Eye (tissue), 1 donor: ENCODE results near the gene RAD51B.
A peak's percentile ranks its signal among the peaks of the same experiment; 100 is the strongest.

Source experiments
- DNase-seq: peaks from one replicate; pipeline ENCODE4 v3.0.0-alpha.2; 2015

The RAD51B gene

GRCh38 chr14:68260121-68260520 lies 440.5 kb downstream of the RAD51B start:
- DNase-seq = no peak

DNA sequence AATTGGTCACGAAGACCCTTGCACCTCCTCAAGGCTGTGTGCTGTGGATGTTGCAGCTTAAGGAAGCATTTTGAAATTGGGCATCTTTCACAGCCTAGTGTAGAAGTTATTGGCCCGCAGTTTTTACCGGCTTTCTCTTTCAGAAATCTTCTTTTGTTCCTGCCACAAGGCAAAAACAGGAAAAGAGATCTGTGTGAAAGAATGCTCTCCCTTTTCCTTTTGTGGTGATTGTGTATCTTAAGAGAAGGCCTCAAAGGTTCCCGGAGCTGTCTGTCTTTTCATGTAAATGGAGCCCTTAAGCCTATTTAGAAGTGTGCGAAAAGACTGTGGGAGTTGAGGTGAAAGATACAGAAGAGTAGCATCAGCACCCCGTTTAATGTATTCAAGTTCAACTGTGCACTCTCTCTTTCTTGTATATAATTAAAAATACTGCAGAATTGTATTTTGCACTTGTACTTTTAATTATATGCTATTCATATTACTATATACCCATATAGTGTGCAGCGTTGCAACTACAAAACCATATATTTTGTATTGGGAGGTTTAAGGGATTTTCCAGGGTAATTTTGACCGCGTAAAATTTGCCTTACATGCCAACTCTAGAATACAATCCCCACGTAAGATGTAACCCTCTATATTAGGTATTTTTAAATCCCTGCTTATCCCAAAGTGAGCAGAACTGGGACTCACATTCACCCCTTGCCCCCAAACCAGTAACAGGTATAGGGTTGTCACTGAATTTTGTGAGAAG lies 441.7 kb downstream of the RAD51B start:
- DNase-seq = no peak

DNA sequence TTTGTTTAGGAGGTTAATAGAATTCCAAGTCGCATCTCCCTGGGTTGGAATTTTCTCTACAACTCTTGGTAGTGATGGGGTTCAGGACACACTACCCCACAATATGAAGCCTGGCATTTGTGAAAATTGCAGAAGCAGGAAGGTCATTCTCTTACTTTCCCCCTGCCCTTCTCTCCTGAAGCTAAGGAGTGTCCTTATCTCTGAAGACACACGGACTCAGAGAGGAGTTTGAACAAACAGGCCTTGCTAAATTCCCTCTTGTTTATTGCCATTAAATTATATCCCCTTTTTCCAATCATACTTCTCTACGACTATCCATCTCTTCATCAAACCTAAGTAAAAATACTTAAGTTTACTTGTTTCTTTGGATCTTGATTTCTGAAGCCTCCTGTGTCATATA lies 443.0 kb downstream of the RAD51B start:
- DNase-seq = no peak

DNA sequence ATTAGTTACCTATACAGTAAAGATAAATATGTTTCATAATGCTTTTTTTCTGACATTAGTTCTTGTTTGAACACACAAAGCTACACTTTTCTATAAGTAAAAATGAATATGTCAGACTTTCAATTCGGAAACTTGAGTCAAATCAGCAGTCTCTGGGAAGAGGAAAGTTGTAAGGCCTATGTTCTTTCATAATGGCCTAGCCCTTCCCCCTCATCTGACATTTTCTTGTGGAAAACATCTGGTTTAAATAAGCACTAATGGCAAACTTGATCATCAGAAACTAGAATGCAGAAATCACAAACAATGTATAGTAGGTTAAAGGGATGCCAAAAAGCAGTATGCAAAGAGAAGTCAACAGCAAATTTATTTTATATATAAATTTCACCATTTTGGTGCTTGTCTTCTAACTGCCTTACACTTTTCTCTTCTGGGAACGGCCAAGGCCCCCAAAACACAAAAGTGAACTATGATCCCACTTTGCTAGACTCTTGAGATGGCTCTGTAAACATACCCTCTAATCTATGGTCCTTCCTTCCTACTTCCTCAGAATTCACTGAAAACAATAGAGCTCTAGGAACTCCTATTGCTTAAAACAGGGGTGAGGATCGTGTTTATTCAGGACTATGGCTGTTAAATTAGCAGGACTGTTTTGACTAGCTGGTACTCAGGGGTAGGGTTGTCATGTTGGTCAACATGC lies 444.1 kb downstream of the RAD51B start:
- DNase-seq = peak; percentile 63

- DNase-seq = no peak
These were observed 444.6 kb downstream of the RAD51B start for GRCh38 chr14:68264260-68264569.

DNA sequence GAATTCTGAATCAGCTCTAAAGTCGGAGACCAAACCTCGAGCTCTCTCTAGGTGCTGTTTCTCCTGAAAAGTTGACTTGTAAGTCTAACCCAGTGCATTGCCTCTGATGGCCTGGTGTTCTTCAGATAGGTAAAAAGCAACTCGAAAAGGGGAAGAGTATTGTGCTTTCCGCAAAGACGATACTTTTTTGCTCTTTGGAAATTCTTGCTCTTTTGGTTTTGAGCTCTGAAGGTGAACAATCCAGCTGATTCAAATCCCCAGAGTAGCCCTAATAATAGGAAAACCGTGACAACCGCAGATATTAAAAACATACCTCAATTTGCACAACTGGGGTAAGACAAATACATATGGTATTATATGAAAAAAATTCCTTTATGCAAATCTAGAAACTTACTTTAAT lies 447.4 kb downstream of the RAD51B start:
- no peak for DNase-seq

DNA sequence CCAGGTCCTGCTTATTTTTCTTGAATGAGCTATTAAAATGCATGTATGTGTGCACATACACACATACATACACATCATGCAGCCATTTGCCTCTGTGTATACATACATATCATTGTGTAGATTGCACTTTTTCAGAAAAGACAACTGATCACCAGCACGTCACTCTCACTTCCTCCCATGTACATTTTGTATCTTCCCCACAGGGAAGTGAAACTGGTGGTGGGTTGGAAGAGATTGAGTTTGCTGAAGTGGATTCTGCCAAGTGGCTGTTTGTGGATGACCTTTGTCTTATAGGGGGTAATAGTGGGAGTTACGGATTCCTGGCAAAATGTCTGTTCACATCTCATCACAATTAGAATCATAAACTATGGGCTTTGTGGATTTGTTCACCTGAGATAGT lies 448.6 kb downstream of the RAD51B start:
- no peak for DNase-seq

- no peak for DNase-seq
These were observed 449.1 kb downstream of the RAD51B start for GRCh38 chr14:68268719-68269118.

DNA sequence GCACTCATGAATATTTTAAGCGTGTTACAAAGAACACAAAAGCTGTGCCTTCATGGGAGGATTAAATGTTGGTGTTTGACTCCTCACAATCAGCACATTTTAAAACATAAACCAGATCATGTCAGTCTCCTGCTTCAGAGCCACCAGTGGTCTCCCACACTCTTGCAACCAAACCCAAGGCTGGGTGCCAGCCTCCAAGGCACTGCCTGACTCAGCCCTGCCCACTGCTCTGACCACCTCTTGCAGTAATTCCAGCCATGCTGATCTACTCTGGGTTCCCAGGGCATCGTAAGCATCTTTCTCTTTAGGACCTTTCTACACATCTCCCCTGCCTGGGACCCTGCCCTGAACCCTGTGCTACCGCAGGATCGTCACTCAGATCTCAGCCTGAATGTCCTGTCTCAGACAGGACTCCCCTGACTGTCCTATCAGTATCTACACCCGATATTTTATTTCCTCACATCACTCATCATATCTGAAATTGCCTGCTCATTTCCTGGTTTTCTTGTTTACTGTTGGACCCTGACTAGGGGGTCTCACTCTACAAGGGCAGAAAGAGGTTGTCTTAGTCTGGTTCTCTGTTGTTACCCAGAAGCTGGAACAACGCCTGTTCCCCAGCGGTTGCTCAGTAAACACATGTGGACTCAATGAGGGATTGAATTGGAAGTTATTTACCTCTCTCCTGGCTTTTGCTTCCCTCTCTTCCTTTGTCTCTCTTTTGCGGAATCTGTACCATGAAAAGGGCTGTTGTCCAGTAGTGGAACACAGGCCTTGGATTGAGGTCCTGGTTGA lies 449.8 kb downstream of the RAD51B start:
- no peak for DNase-seq

GRCh38 chr14:68270342-68270741 lies 450.8 kb downstream of the RAD51B start:
- DNase-seq = no peak

- DNase-seq = no peak
These were observed 452.4 kb downstream of the RAD51B start for GRCh38 chr14:68271913-68272391.

- DNase-seq = no peak
These were observed 453.8 kb downstream of the RAD51B start for GRCh38 chr14:68273413-68273812.

DNA sequence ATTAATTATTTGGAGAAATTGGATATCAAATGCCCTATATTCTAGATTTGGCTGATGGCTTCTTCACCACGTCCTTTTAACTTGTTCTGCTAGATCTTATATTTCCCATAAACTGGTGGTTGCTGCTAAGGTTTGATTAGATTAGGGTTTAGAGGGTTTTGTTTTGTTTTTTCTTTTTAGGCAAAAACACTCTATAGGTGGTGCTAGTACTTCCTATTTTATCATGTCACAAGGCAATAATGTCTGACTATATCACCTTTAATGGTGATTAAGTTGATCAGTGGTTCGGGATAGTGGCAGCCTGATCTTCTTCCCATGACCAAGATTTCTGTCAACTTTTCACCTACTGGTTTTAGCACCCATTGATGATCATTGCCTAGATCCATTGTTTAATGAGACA lies 455.1 kb downstream of the RAD51B start:
- DNase-seq = no peak

- DNase-seq = no peak
These were observed 459.2 kb downstream of the RAD51B start for GRCh38 chr14:68278576-68279436.

- DNase-seq = no peak
These were observed 459.8 kb downstream of the RAD51B start for GRCh38 chr14:68279437-68279720.

DNA sequence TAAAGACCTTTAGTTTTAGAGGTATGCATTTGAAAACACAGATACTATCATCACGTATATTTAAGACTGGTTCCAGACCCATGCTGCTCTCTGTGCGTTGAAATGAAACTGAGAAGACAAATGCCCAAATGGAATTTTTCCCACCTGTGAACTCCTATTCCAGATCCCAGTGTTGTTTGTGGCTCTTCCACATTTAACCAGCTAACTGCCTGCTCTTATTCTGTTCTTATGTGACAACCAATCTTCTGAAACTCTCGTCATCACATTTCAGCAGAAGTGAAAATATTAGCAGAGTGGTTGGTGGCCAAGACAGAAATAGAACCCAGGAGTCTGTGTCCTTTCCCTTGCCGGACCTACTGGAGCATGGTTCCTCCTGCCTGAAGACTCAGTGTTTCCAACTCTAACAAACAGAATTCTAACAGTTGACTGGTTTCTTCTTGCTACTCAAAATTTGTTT lies 460.2 kb downstream of the RAD51B start:
- no peak for DNase-seq

DNA sequence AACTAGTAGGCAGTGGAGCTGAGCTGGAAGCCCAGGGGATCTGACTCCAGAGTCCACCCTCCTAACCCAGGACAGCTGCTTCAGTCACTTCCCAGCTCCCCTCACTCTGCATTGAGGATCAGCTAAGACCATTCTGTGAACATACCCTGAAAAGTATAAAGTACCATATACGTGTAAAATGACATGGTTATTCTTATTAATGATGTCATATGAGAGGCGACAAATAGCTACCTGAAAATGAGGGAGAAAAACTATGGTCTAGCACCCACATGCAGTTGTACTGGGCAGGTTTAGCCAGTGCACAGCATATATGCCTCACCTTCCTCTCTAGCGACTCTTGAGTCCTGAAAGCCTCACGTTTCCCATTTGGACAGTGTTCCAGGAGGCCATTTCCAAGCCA lies 461.9 kb downstream of the RAD51B start:
- no peak for DNase-seq

DNA sequence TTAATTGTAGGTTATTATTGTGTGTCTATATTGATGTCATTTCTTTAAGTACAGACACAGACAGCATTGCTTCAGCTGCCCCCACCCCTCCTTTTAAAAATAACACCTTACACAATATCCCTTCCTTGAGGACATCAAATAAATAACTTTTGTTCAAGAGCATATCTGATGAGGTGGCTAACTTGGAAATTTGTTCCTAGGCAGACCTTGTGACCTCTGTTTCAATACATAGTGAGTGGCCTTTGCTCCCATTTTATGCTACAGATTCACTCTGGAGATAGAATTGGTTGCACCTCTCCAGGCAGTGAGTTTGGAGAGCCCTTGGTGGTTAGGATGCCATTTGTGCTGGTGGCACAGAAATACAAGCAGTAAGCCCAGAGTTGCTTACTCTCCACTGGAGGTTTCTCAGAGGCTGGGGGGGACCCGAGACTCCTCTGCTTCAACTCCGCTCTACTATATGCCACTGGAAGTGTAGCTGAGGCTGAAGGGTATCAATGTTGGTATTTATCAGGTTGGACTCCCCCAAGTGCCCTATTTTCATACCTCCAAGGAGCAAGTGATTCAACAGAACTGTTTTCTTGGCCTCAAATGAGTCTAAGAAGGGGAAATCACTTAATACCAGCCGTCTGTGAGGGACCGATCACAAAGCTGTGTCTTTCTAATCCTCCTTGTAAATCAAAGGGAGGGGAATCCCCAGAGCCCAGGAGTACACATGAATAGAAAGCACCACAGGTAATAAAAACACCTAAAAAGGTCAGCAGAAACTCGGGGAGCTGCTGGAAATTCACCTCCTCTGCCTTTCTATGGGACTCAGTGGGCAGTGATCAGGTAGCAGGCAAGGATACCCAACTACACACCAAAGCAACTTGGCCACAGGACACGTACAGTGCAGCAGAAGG lies 463.1 kb downstream of the RAD51B start:
- no peak for DNase-seq

DNA sequence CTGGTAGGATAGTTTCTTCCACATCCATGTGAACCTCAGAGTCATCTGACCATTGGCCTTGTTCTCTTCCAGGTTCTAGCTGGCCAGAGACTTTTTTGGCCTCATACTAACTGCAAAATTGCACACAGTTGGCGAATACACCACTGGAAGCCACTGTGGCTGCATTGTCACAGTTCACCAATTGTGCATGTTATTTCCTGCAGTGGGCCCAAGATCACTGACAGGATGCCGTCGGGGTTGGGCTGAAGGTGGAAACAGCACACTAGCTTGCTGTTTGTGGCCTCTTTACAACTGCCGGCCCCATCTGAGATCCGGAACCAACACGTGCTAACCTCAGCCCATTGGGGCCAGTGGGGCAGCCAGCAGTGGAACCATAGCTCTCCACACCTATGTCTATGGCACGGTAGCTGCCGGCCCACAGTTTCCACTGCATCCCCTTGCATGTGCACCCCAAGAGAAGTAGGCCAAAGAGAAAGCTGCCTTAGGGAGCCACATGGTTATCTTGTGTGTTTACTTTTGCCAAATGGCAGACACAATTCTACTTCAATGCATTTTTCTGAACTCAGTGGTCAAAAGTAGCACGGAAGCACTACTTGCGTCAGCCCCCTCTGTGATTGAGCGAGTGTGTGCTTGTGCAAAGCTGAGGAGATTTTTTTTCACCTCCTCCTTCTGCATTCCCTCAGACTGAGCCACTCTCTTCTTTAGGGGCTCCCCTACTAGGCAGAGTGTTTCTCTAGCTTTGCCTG lies 464.0 kb downstream of the RAD51B start:
- no peak for DNase-seq

- no peak for DNase-seq
These were observed 464.8 kb downstream of the RAD51B start for GRCh38 chr14:68284333-68284732.

DNA sequence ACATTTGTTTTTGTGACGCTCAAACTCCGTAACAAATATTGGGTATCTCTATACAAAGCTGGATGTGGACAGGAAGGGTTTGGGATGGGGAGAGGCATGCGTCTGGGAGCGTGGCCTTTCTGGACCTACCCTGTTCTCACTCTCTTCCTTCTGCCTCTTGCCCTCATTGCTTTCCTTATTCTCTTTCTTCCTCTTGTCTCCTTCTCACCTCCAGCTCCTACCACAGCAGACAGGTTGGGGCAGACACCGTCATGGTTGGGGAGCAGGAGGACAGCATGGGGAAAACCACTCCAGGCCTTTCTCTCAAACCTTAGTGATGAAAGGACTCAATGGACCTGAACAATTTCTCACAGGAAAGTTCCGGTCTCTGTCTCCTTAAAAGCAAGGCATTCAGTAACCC lies 465.3 kb downstream of the RAD51B start:
- no peak for DNase-seq
